Stimulated activated CD4-positive, alpha-beta T cell treated with anti-CD3 and anti-CD28 coated beads, Interleukin-4, amount 100 ng/mL, for 4 hours (primary cell): Measurements from ENCODE around the gene XPR1.

Source experiments
- DNase-seq, 2 experiments: peaks; one replicate each; pipeline ENCODE4 v3.0.0-alpha.2; 2020

Gene XPR1

GRCh38 chr1:180919183-180919700 lies 287.4 kb downstream of the XPR1 start:
- no peak for DNase-seq

GRCh38 chr1:180920193-180920592 lies 288.4 kb downstream of the XPR1 start:
- no peak for DNase-seq

GRCh38 chr1:180920702-180921101 lies 288.9 kb downstream of the XPR1 start:
- no peak for DNase-seq

GRCh38 chr1:180921386-180921785 lies 289.6 kb downstream of the XPR1 start:
- no peak for DNase-seq

GRCh38 chr1:180921891-180922630 lies 290.2 kb downstream of the XPR1 start:
- no peak for DNase-seq

GRCh38 chr1:180922631-180923015 lies 290.8 kb downstream of the XPR1 start:
- DNase-seq: no peak

- no peak for DNase-seq
These were observed 291.4 kb downstream of the XPR1 start for GRCh38 chr1:180923021-180923841.

GRCh38 chr1:180923887-180924286 lies 292.1 kb downstream of the XPR1 start:
- DNase-seq: no peak

- DNase-seq: no peak
These were observed 293.1 kb downstream of the XPR1 start for GRCh38 chr1:180924939-180925338.

GRCh38 chr1:180925471-180926051 lies 293.7 kb downstream of the XPR1 start:
- no peak for DNase-seq

GRCh38 chr1:180926164-180926981 lies 294.6 kb downstream of the XPR1 start:
- DNase-seq: no peak

GRCh38 chr1:180927348-180927747 lies 295.5 kb downstream of the XPR1 start:
- DNase-seq: no peak

- DNase-seq: no peak
These were observed 296.0 kb downstream of the XPR1 start for GRCh38 chr1:180927841-180928240.

GRCh38 chr1:180928331-180929230 lies 296.8 kb downstream of the XPR1 start:
- no peak for DNase-seq

- DNase-seq: no peak
These were observed 297.6 kb downstream of the XPR1 start for GRCh38 chr1:180929389-180929788.

GRCh38 chr1:180930687-180931086 lies 298.9 kb downstream of the XPR1 start:
- no peak for DNase-seq

- DNase-seq: no peak
These were observed 299.7 kb downstream of the XPR1 start for GRCh38 chr1:180931529-180931928.

GRCh38 chr1:180932378-180932777 lies 300.6 kb downstream of the XPR1 start:
- DNase-seq: no peak

GRCh38 chr1:180933141-180933540 lies 301.3 kb downstream of the XPR1 start:
- no peak for DNase-seq

- no peak for DNase-seq
These were observed 302.7 kb downstream of the XPR1 start for GRCh38 chr1:180934563-180934962.

GRCh38 chr1:180935326-180936109 lies 303.7 kb downstream of the XPR1 start:
- no peak for DNase-seq
